GM10266 (cell line): Measurements from ENCODE around the gene MLXIP.
"Not testable (repeated sequence)": the region's sequence is repeated elsewhere in the genome, so short reads cannot be mapped to it uniquely, and the experiment has no call there.

Source experiments
- DNase-seq: peaks from one replicate; pipeline ENCODE4 v3.0.0; 2012; ENCODE audit errors: extremely low spot score
- CTCF ChIP-seq: IDR thresholded peaks from 2 replicates; pipeline ENCODE4 v1.5.1; 2012; ENCODE audit warnings: mild to moderate bottlenecking, low read depth; ENCODE audit not compliant: control insufficient read depth, insufficient read depth; ENCODE audit errors: missing control alignments

Gene MLXIP

DNA sequence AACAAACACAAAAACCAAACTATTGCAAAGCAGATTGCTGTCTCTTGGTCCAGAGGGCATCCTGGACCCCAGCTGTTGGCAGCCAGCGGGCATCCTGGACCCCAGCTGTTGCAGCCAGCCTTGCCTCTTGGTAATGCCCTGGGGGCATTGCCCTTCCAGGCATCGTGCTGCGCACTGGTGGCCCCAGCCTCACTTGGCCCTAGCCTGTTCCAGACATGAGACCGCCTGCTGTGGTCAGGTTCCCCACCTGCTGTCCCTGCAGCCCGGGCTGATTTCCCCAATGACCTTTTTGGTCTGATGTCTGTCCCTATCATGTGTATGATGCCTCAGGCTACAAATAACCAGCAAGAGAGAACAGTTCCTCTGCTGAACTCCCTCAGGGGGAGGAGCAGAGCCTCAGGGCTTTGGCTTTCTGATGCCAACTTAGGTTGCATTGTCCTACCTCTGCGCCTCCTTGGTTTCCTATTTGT lies 20.8 kb downstream of the MLXIP start:
- no peak for DNase-seq

DNA sequence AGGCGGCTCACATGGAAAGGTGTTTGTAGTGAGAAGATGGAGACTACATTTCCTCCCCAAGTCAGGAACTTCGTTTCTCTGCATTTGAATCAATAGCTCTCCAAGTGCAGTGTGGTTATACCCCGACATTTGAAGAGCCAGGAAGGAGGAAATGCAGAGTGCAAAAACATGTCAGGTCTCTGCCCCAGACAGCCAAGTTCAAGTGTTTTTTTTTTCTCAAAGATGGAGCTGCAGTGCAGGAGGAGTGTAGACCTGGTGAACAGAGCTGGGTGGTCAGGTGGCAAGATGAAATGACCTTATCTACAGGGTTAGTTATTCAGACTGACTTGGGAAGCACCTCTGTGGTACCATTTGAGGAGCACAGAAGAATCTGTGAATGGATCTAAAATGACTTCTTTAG lies 21.3 kb downstream of the MLXIP start:
- no peak for DNase-seq
- no peak for TF ChIP-seq CTCF

More for the DNA sequence above, 20.8 kb downstream of the MLXIP start:
- no peak for TF ChIP-seq CTCF

DNA sequence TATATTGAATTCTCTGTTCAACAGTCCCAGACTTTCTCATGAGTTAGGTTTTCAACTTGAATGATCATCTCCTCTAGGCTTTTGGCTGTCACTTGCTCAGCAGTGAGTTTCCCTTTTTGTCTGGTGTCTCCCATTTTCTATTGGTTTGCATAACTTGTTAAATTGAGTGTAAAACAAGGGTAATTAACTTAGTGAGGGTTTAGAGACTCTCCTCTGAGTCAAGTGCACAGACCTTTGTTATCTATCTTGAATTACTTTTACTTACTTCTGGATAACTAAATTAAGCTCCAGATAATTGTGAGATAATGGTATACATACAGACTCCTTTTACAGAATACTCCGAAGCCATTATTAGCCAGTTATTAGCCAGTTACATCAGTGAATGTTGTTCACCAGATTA lies 22.0 kb downstream of the MLXIP start:
- DNase-seq = no peak
- no peak for TF ChIP-seq CTCF

DNA sequence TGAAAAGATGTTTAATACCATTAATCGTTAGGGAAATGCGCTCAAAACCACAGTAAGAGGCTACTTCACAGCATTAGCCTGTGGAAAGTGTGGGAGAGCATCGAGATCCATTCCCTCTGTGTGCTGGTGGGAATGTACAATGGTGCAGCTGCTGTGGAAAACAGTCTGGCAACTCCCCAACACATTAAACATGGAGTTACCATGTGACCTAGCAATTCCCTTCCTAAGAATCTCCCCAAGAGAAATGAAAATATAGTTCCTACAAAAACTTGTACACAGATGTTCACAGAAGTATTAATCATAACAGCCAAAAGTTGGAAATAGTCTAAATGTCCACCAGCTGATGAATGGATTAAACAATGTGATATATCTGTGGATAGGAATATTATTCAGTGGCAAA lies 23.8 kb downstream of the MLXIP start:
- DNase-seq = no peak
- no peak for TF ChIP-seq CTCF

DNA sequence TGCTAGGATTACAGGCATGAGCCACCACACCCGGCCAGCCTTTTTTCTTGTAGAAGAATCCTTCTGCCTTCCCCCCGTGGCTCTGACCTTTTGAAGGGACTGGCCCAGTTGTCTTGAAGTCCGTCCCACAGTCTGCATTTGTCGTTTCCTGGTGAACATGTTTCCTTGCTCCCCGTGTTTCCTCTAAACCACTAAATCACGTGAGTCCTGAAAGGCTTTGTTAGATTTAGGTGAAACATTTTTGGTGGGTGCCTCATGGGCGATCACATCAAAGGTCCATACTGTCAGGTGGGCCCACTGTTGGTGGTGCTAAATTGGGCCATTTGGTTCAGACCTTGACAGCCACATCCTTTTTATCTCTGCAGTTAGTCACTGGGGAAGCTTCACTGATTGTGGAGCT lies 26.3 kb downstream of the MLXIP start:
- no peak for TF ChIP-seq CTCF
- no peak for DNase-seq

GRCh38 chr12:122105496-122105895 lies 26.9 kb downstream of the MLXIP start:
- DNase-seq = not testable (repeated sequence)

GRCh38 chr12:122106843-122107242 lies 28.3 kb downstream of the MLXIP start:
- no peak for DNase-seq
- no peak for TF ChIP-seq CTCF

GRCh38 chr12:122107261-122107660 lies 28.7 kb downstream of the MLXIP start:
- no peak for DNase-seq
- no peak for TF ChIP-seq CTCF
